ENCODE data around the gene B3GAT1.

The B3GAT1 gene

DNA sequence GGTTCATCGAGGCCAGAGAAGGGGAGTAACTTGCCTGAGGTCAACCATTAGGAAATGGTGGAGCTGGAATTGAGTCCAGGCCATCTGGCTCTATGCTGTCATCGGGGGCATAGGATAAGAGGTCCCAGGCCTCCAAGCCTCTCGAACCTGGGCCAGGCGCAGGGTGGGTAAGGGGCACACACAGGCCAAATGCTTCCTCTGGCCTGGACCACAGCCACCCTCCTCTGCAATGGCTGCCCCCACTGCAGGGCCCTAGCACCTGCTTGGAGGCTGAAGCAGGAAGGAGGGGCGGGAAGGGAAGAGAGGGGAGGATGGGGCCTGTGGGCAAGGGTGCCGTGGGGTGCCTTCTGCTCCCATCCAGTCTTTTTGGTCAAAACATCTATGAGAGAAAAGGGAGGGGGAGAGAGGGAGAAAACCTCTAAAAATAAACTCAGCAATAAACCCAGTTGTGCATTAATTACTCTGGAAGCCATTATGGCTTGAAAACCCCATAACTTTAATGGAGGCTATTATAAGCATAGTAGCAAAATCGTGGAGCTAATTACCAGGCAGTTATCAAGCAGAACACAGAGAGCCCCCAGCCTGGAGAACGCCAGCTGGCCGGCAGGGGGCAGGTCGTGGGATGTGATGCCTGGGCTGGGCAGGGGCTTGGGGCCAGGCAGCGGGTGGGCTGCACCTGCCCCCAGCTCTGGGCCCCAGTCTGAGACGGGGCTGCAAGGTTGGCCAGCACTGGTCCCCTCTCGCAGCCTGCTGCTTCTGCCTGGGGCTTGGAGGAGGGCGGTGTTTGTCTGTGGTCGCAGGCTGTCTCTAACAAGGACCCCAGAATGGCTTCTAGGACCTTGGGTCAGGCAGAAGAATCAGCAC is 21.1 kb downstream of the B3GAT1 start:
- DNase-seq (ENCODE audit: low read depth), result no peak

DNA sequence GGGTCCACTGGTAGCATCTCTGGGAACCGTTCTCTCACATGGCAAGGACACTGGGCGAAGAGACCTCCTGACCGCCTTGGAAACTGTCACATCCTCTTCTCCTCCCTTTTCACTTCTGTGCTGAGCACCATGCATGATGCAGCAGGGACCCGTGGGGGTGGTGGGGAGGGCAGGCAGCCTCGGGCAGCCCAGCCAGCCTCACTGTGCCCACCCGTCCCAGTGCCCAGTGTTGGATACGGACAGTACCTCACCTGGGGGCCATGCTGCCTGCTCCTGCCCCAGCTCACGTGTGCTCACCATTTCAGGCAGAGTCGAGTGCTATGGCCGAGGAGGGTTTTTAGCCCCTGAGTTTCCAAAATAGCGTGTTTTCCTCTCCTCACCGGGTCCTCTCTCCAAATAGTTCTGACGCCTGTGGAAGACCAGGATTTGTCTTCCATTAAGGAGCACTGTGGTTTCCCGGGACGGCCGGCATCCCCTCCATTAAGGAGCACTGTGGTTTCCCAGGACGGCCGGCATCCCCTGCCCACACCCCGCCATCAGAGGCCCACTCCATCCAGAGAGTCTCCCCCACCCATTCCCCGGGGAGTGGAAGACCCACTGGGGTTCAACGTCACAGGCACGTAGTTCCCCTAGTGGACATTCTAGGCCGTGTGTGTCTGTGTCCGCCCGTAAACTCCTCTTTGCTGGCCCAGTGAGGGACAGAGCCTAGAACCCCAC is 22.4 kb downstream of the B3GAT1 start:
- DNase-seq (ENCODE audit: low read depth), result no peak

DNA sequence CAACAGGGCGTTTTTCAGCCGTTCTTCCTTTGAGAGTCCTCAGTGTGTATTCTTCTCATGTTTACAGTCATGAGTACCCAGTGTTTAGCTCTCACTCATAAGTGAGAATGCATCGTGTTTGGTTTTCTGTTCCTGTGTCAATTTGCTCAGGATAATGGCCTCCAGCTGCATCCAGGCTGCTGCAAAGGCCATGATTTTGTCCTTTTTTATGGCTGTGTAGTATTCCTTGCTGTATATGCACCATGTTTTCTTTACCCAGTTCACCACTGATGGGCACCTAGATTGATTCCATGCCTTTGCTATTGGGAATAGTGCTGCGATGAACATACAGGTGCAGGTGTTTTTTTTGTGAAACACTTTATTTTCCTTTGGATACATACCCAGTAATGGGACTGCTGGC is 23.5 kb downstream of the B3GAT1 start:
- DNase-seq (ENCODE audit: low read depth), result no peak

DNA sequence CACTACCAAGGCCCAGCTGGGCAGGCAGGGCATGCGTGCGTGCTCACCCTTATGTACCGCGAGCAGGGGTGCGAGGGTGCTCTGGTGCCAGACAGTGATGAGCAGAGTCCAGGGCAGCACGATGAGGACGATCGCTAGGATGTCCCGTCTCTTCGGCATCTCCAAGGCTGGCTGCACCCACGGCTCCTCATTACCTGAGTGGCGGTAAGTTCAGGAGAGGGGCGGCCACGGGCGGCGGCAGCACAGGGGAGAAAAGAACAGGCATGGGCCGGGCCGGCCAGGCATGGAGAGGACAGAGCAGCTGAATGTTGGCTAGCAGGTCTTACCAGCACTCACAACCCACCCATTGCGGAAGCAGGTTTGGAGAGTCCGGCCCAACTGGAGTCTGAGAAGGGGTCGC is 24.5 kb downstream of the B3GAT1 start:
- DNase-seq (ENCODE audit: low read depth), result no peak

DNA sequence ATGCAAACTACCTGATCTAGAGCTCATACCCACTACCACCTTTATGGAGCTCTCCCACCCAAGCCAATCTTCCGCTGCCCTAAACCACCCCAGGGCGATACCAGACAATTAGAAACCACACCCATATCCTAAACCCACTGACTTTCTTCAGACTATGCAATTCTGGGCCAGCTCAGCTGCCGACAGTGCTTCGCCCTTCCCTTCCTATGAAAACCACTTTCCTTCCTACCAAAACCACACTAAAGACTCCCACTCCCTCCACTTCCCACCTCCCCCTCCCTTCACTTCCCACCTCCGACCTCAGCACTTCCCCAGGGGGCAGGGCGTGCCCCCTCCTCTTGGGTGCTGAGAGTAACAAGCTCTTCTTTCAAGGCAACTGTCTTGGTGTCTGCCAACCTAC is 25.1 kb downstream of the B3GAT1 start:
- no peak for DNase-seq (ENCODE audit: low read depth)

DNA sequence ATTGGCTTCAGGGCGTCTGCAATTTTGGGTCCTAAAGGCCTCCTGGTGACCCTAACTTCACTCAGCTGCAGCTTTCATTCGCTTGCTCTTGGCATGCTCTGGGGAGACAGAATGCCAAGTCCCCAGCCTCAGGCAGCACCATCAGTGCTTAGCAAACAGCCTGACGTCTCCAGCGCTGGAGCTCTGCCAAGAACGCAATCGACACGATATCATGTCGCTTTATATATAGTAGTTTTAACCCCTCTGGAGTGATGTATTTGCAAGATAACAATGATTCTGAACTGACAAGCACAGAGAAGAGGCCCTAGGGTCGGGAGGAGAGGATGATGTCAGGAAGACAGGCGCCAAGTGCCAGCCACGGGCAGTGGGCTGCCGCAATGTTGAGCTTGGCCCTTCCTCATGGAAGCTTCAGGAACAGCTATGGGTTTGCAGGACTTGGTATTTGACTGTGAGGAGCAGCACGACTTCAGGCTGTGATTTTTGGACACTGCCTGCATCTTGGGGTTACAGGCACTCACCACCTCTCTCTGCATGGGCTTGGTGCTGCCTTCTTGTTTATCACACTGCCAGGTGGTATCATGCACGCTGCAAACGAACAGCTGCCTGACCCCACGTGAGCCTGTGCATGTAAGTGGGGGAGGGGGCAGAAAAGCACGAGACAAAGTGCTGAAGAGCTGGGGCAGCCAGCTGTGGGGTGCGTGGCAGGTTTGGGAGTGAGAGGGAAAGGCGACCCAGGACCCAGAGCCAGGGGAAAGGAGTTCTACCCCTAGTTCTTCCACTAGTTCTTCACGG is 26.1 kb downstream of the B3GAT1 start:
- no peak for DNase-seq (ENCODE audit: low read depth)

DNA sequence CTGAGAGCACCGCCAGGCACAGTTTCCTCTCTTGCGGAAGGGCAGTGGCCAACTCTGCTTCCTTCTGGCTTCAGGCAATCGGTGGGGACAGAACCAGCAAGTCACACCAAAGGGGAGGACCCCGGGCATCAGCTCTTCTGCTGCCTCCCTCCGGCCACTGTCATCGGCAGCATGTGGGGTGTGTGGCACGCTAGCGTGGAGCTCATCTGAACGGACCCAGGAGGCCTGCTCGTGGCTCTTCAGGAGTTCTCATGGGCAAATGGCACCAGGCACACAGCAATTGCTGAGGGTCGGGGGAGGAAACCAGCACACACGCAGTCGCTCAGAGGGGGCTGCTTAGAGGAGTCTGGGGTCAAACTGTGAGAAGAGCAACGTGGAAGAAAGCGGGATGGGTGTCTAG is 26.9 kb downstream of the B3GAT1 start:
- DNase-seq (ENCODE audit: low read depth), result no peak

DNA sequence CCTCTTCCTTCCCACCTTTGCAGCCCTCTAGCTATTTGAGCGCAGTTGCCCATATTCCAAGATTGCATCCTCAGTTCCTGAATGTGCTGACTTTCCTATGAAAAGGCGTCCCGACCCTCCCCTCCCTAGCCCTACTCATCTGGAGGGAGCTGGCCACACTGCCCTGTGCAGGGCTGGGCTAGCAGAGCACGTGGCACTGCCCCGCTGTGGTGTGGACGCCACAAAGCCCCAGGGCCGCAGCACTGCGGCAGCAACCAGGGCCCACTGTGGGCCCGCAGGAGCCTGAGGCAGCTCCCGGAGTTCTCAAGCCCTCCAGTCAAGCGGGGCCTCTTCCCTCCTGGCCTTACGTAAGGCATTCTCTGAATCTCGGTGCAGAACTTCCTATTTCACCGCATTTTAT is 27.6 kb downstream of the B3GAT1 start:
- no peak for DNase-seq (ENCODE audit: low read depth)

DNA sequence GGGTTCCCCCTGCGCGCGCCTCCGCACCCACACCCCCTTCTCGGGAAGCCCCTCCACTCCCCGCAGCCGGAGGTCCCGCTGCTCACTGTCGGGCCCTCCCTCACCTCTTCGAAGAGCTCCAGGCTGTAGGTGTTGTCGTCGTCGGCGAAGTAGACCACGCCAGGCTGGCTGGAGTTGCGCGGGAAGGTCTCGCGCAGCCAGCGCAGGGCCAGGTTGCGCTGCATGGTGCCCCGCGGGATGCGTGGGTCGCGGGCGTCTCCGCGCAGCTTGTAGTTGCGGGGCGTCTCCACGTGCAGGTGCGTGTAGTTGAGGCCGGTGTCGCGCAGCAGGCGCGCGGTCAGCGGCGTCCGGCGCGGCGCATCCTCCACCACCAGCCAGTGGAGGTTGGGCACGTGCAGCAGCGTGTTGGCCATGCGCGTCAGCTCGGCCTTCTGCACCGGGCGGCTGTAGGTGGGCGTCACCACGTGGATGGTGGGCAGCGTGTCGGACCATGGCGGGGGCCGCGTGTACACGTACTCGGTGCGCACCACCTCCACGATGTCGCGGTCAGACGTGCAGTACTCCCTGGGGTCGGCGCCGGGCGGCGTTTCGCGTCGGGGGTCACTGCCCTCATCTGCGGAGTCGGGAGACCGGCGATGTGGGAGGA is 28.3 kb downstream of the B3GAT1 start:
- no peak for DNase-seq (ENCODE audit: low read depth)

DNA sequence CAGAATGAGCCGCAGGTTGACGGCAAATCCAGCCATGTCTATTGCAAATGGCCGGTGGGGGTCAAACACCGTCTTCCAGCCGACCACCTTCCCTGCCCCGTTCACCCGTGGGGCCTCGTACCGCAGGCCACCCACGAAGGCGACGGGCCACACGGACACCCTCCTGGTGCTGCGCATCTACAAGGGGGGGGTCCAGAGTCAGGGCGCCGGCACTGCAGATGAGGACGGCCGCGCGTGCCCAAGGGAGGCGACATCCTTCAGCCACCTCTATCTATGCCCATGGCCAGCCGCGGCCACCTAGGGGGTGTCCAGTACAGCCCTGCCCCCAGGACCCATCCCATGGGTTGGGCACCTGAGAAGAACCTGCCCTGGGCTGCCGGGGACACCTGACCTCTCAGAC is 29.2 kb downstream of the B3GAT1 start:
- no peak for DNase-seq (ENCODE audit: low read depth)

DNA sequence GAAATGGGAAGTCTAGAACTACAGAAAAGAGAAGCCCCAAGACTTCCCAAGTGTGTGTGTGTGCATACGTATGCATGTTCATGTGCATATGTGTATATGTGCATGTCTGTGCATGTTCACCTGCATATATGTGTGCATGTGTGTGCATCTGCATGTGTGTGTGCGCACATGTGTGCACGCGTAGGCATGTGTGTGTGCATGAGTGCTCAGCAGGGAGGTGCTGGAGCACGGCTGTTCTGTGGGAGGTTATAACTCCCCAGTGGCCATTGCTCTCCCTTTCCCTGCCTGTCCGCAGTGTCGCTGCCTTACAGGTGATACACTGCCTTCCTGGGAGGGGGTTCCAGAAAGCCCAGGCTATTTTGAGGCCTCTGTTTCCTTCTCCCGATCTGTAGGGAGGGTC is 29.8 kb downstream of the B3GAT1 start:
- DNase-seq (ENCODE audit: low read depth), result no peak

DNA sequence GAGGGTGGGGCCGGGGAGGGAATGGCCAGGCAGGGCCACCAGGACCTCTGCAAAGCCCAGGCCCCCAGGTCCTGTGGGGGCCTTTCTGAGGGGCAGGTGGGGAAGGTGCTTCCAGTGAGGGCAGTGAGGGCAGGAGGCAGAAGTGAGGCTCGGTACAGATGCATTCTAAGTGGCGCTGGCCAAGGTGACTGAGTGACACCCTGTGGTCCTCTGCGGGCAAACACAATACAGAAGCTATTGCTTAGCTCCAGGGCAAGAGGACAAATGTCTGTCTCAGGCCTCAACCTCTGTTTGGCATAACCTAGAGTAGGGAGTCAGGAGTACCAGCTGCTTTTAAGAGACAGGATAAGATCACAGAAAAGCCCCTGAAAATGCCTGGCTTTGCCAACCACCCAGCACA is 31.3 kb downstream of the B3GAT1 start:
- DNase-seq (ENCODE audit: low read depth), result no peak

DNA sequence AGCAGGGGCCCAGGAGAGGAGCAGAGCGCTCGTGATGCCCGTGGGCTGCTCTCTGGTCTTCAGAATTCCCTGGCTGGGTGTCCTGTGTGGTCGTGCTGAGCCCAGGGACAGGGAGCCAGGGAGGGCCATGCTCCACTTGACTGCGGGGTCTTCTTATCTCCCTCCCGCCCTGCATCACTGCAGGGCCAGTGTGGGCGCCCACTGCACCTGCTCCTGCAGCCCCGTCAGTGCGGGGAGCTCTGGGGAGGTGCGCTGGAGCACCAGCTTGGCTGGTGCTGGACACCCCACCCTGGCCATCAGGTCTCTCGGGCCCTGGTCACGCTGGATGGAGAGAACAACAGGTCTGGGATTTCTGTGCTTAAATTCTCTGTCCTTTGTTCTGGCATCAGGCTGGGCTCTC is 31.8 kb downstream of the B3GAT1 start:
- no peak for DNase-seq (ENCODE audit: low read depth)

DNA sequence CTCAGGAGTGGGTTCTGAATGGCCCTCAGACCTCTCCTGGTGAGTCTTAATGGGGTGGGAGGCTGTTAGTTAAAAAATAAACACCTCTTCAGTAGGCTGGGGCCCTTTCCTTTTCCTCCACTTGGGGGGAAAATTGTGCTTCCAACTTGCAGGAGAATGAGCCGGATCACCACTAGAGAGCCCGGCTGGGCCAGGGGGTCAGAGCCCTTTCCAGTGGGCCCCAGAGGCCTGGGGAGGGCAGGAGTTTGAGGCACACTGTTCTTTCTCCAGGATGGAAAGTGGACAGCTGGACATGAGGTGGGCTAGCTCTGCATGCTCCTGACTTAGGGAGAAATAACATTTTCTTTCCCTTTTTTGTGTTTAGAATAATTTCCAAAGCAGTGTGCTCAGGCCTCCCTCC is 32.8 kb downstream of the B3GAT1 start:
- DNase-seq (ENCODE audit: low read depth), result no peak

DNA sequence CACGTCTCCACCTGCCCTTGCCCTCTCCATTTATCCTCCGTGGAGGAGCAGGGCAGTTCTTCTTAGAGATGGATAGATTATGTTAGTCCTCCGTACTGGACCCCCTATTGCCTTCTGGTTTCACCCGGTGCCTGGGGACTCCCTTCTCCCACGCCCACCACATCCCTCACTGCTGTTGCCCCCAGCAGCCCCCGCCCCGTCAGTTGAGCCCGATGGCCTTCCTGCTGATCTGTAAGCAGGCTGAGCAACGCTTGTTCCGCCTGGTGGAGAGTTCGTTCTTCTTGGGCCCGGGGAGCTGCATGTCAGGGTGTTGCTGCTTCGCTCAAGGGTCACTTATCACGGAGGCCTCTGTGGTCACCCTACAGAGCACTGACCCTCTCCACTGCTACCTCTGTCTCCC is 34.2 kb downstream of the B3GAT1 start:
- no peak for DNase-seq (ENCODE audit: low read depth)

DNA sequence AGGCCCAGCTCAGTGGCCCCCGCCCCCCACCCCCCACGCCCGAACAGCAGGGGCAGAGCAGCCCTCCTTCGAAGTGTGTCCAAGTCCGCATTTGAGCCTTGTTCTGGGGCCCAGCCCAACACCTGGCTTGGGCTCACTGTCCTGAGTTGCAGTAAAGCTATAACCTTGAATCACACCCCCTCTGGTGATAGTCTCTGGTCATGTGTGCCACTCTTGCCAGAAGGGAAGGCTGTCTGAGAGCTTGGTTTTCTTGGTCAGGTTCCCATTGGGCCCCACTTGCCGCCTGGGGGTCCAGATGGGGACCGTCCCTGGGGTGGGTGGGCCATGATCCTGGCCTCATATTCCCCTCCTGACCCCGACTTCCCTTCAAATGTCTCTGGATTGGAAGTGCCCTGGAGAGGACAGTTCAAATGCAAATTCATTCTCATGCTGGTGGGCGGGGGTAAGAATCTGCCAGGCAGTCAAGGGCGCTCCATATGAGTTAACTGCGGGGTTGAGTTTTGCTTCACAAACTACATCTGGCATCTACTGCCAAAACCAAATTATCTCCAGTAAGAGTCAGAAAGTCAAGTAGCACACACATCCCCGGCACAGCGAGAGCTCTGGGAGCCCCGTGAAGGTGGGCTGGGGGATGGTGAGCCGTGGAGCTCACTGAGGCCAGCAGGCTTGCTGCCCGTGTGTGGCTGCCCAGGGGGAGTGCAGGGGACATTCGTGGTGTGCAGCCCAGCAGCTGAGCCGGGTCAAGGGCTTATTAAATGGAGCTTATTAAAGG is 35.7 kb downstream of the B3GAT1 start:
- no peak for DNase-seq (ENCODE audit: low read depth)

DNA sequence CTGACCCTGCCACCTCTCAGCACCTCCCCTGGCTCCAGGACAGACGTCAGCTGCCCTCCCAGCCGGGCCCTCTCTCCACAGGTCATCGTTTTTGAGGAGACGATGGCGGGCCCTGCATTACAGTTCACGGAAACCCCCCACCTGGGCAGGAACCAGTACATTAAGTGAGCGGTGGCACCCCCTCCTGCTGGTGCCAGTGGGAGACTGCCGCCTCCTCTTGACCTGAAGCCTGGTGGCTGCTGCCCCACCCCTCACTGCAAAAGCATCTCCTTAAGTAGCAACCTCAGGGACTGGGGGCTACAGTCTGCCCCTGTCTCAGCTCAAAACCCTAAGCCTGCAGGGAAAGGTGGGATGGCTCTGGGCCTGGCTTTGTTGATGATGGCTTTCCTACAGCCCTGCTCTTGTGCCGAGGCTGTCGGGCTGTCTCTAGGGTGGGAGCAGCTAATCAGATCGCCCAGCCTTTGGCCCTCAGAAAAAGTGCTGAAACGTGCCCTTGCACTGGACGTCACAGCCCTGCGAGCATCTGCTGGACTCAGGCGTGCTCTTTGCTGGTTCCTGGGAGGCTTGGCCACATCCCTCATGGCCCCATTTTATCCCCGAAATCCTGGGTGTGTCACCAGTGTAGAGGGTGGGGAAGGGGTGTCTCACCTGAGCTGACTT is 37.0 kb downstream of the B3GAT1 start:
- DNase-seq (ENCODE audit: low read depth), result no peak

DNA sequence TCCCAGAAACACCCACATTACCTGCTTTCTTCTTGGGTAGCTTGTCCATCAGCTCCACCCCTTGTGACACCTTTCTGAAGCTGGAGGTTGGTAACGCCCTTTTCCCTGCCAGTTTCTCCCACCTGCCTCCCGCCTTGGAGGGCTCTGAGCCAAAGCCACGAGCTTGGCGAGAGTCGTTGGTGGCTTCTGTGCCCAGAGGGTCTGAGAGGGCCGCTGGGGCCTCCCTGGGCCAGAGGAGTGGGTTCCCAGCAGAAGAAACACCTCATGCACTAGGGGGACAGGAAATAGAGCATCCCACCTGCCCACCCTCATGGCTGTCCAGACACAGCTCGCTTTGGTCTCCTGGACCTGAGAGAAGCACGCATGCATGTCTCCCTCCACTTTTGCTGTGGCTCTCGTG is 37.9 kb downstream of the B3GAT1 start:
- DNase-seq (ENCODE audit: low read depth), result no peak

DNA sequence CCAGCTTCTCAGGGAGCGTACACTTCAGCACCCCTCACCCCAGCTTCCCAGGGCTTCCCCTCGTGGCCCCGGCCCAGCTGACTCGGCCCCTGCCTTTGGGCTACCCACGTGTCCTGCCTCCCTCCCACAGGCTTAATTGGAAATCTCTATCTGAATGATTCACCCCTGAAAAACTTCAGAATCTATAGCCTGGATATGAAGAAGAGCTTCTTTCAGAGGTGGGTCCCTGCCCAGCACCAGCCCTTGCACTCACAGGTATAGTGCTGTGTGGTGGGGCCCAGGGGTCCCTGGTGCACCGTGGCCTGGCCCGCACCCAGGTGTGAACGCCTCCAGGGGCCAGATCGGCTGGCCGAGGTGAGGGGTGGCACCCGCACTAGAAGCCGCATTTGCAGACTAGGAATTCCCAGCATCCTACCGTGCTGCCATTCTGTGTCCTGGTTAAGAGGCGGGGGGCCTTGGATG is 38.4 kb downstream of the B3GAT1 start:
- no peak for DNase-seq (ENCODE audit: low read depth)

DNA sequence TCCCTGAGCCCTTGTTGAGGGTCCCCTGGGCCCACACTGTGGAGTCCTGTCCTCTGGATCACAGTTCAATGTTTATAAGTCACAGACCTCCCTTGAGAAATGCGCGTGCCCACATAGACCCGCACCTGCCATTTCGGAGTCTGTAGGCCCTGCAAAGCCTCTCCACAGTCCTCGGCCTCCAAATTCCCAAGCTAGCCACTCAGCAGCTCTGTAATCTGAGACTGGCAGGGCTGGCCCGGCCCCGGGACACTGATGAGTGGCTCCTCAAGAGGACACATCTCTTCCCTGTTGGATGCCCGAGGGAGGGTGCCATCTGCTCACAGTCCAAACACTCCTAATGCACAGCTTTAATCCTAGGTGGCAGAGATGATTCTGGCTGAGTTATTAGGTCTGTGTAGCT is 39.1 kb downstream of the B3GAT1 start:
- no peak for DNase-seq (ENCODE audit: low read depth)

DNA sequence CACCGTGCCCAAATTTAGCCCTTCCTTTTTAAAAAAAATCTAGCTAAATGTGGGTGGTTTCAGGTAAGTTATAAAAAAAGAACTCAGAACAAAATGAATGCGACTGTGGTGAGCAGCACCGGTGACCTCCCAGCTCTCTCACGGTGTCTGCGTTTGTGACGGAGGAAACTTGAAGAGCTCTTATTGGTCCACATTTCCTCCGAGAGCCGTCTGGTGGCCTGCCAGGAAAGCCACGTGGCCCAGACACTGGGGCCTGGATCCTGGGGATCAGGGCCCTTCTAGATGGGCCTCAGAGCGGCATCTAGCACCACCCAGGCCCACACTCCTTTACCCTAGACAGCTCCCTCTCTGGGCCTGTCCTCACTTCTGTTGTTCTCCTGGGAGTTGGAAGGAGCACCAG is 39.5 kb downstream of the B3GAT1 start:
- no peak for DNase-seq (ENCODE audit: low read depth)

Data from HS-27A (cell line).